A673 (cell line): Measurements from ENCODE around the gene BCR. TPM values are rescaled to one million over a fixed set of nuclear protein-coding genes. Genes with fewer than 3 reads are reported as not detected.

Source experiments
- BruUV-seq: library from RNA; stranded (reverse); fragments of 400-500 nt; replicated peaks from 2 replicates; lab custom pipeline; 2021; lab: Mats Ljungman, UMichigan
- CTCF ChIA-PET: fragments of 300-600 bp; sonication (Branson Sonifier 250); formaldehyde crosslinking; loops from one replicate; lab custom pipeline; 2022; ENCODE audit warnings: antibody characterized with exemption; lab: Charles Lee
- POLR2A ChIA-PET: fragments of 300-600 bp; sonication (Branson Sonifier 250); formaldehyde crosslinking; loops from one replicate; lab custom pipeline; 2022; ENCODE audit warnings: antibody characterized with exemption; ENCODE audit not compliant: low non-redundant PET; lab: Charles Lee
- DNase-seq: peaks from one replicate; pipeline ENCODE4 v3.0.0-alpha.2; 2015; ENCODE audit warnings: low spot score
- H3K27ac ChIP-seq: fragments of 200-600 bp; sonication (generic); 2 replicates; pipeline ENCODE4 v1.5.1; 2016; ENCODE audit warnings: mixed run types, low read depth, mild to moderate bottlenecking, mixed read lengths, antibody characterized with exemption, low read length; ENCODE audit not compliant: poor library complexity, severe bottlenecking
- H3K27me3 ChIP-seq: fragments of 200-600 bp; sonication (generic); replicated peaks from 2 replicates; pipeline ENCODE4 v1.6.1; 2017; ENCODE audit warnings: mixed run types, low read depth, mild to moderate bottlenecking, mixed read lengths, antibody characterized with exemption, low read length; ENCODE audit not compliant: insufficient read depth, poor library complexity
- H3K36me3 ChIP-seq: fragments of 200-600 bp; sonication (generic); 2 replicates; pipeline ENCODE4 v1.6.1; 2016; ENCODE audit warnings: mixed run types, mild to moderate bottlenecking, mixed read lengths, antibody characterized with exemption, low read length; ENCODE audit not compliant: insufficient read depth, poor library complexity, severe bottlenecking
- H3K4me1 ChIP-seq: fragments of 200-600 bp; sonication (generic); 2 replicates; pipeline ENCODE4 v1.6.1; 2017; ENCODE audit warnings: mixed run types, mild to moderate bottlenecking, mixed read lengths, antibody characterized with exemption, low read length; ENCODE audit not compliant: insufficient read depth, poor library complexity, severe bottlenecking
- H3K4me3 ChIP-seq: fragments of 200-600 bp; sonication (generic); 2 replicates; pipeline ENCODE4 v1.5.1; 2016; ENCODE audit warnings: low read depth, mixed run types, mild to moderate bottlenecking, mixed read lengths, low read length; ENCODE audit not compliant: poor library complexity, severe bottlenecking
- H3K9me3 ChIP-seq: fragments of 200-600 bp; sonication (generic); 2 replicates; pipeline ENCODE4 v1.6.1; 2016; ENCODE audit warnings: mixed run types, low read depth, mild to moderate bottlenecking, mixed read lengths, antibody characterized with exemption, low read length; ENCODE audit not compliant: poor library complexity, severe bottlenecking
- CTCF ChIP-seq: fragments of 300-800, 200-600 bp; sonication (generic); conservative IDR thresholded peaks from 2 replicates; pipeline ENCODE4 v1.5.1; 2017; ENCODE audit warnings: low read depth, mild to moderate bottlenecking, antibody characterized with exemption, low read length, moderate library complexity, mixed read lengths
- EZH2 ChIP-seq: fragments of 200-600 bp; sonication (generic); IDR thresholded peaks from 2 replicates; pipeline ENCODE4 v1.6.1; 2017; ENCODE audit warnings: borderline replicate concordance, low read depth, mild to moderate bottlenecking, mixed read lengths, antibody characterized with exemption, low read length; ENCODE audit not compliant: poor library complexity, severe bottlenecking
- intact Hi-C: fragments of 100-400 bp; cut with micrococcal nuclease; formaldehyde crosslinking; loops from one replicate; pipeline ENCODE4 v1.10.0; 2022; ENCODE audit not compliant: unreplicated experiment
- total RNA-seq: library from RNA; stranded (reverse); gene quantifications from 2 replicates; pipeline ENCODE4 v1.2.3, GENCODE V29; 2021

BCR gene
- total RNA-seq, 1 experiment from 2014 or later, result 63.1 TPM

- Histone ChIP-seq H3K36me3 (peaks cover 10% of the 10 kb centered on the region), H3K9me3 (no peaks in the 10 kb centered on the region), H3K4me3 (no peak overlapping the region), H3K4me1 (no peaks in the 10 kb centered on the region), H3K27ac (no peak overlapping the region), H3K27me3 (no peaks in the 10 kb centered on the region)
- BruUV-seq, result no TSS peak
- DNase-seq, result no peak
- ChIA-PET POLR2A (no interaction called here), CTCF (no interaction called here)
- TF ChIP-seq CTCF, result no peak
- TF ChIP-seq EZH2, result no peak
- intact Hi-C loops, result no loop called here
These were observed 90.7 kb downstream of the BCR start for GRCh38 chr22:23270798-23271596.

GRCh38 chr22:23271597-23271908 lies 91.2 kb downstream of the BCR start:
- DNase-seq, result no peak
- Histone ChIP-seq H3K4me3 (no peak overlapping the region), H3K4me1 (no peaks in the 10 kb centered on the region), H3K27me3 (no peaks in the 10 kb centered on the region), H3K9me3 (no peaks in the 10 kb centered on the region), H3K36me3 (peaks cover 10% of the 10 kb centered on the region), H3K27ac (no peak overlapping the region)
- POLR2A ChIA-PET, result no interaction called here
- no TSS peak for BruUV-seq
- CTCF ChIA-PET, result no interaction called here
- no peak for TF ChIP-seq EZH2
- TF ChIP-seq CTCF, result no peak
- intact Hi-C loops, result no loop called here

- Histone ChIP-seq H3K27me3 (no peaks in the 10 kb centered on the region), H3K9me3 (no peaks in the 10 kb centered on the region), H3K4me3 (no peak overlapping the region), H3K36me3 (peaks cover 10% of the 10 kb centered on the region), H3K27ac (no peak overlapping the region), H3K4me1 (no peaks in the 10 kb centered on the region)
- TF ChIP-seq EZH2 (no peak), CTCF (no peak)
- no TSS peak for BruUV-seq
- ChIA-PET CTCF (no interaction called here), POLR2A (no interaction called here)
- intact Hi-C loops, result no loop called here
- no peak for DNase-seq
These were observed 92.1 kb downstream of the BCR start for GRCh38 chr22:23272371-23272770.
